ENCODE results near the gene PPP1R9A. TPM values are rescaled to one million over a fixed set of nuclear protein-coding genes. Genes with fewer than 3 reads are reported as not detected.

Gene PPP1R9A
- total and polyA plus RNA-seq, 4 donors, result 2.2 to 59.1 (median 14.6) TPM

GRCh38 chr7:94922457-94922856 is 15.1 kb downstream of the PPP1R9A start:
- H3K27ac ChIP-seq (ENCODE audit: low read depth in 1 of 2, low read length in 1 of 2), result no peak overlapping the region
- DNase-seq (no peak), ATAC-seq (ENCODE audit: insufficient read depth, low FRiP score) (no peak)
- no peaks in the 10 kb centered on the region for H3K36me3 ChIP-seq (ENCODE audit: control insufficient read depth in 4 of 4, insufficient read depth in 4 of 4, low read length in 4 of 4)
- H3K9ac ChIP-seq (ENCODE audit: insufficient read depth in 1 of 2, low read length in 2 of 2), result no peak overlapping the region
- no peaks in the 10 kb centered on the region for H3K27me3 ChIP-seq (ENCODE audit: control insufficient read depth in 3 of 3, insufficient read depth in 3 of 3, low read length in 2 of 3)
- 91 to 93% methylated on average over 1 of the region's 1 CpG for WGBS, 2 donors
- TF ChIP-seq CTCF (IDR thresholded peaks at IDR 0.05; ENCODE audit: control extremely low read depth, extremely low read depth), result no peak
- no peaks in the 10 kb centered on the region for H3K9me3 ChIP-seq (ENCODE audit: control insufficient read depth in 4 of 4, insufficient read depth in 3 of 4, low read length in 3 of 4)
- H3K4me3 ChIP-seq, result no peak overlapping the region
- H3K4me1 ChIP-seq (ENCODE audit: control insufficient read depth in 5 of 5, insufficient read depth in 5 of 5, low read length in 5 of 5), result no peaks in the 10 kb centered on the region

GRCh38 chr7:94923412-94923811 is 16.0 kb downstream of the PPP1R9A start:
- H3K27ac ChIP-seq (ENCODE audit: low read depth in 1 of 2, low read length in 1 of 2), result no peak overlapping the region
- H3K27me3 ChIP-seq (ENCODE audit: control insufficient read depth in 3 of 3, insufficient read depth in 3 of 3, low read length in 2 of 3), result no peaks in the 10 kb centered on the region
- H3K9ac ChIP-seq (ENCODE audit: insufficient read depth in 1 of 2, low read length in 2 of 2), result no peak overlapping the region
- H3K9me3 ChIP-seq (ENCODE audit: control insufficient read depth in 4 of 4, insufficient read depth in 3 of 4, low read length in 3 of 4), result no peaks in the 10 kb centered on the region
- DNase-seq (no peak), ATAC-seq (ENCODE audit: insufficient read depth, low FRiP score) (no peak)
- no peak overlapping the region for H3K4me3 ChIP-seq
- H3K36me3 ChIP-seq (ENCODE audit: control insufficient read depth in 4 of 4, insufficient read depth in 4 of 4, low read length in 4 of 4), result no peaks in the 10 kb centered on the region
- no peak for TF ChIP-seq CTCF (IDR thresholded peaks at IDR 0.05; ENCODE audit: control extremely low read depth, extremely low read depth)
- H3K4me1 ChIP-seq (ENCODE audit: control insufficient read depth in 5 of 5, insufficient read depth in 5 of 5, low read length in 5 of 5), result no peaks in the 10 kb centered on the region

- no peak for DNase-seq
- Histone ChIP-seq H3K27me3 (ENCODE audit: control insufficient read depth in 3 of 3, insufficient read depth in 3 of 3, low read length in 2 of 3) (no peaks in the 10 kb centered on the region), H3K27ac (ENCODE audit: low read depth in 1 of 2, low read length in 1 of 2) (no peak overlapping the region), H3K4me1 (ENCODE audit: control insufficient read depth in 5 of 5, insufficient read depth in 5 of 5, low read length in 5 of 5) (no peaks in the 10 kb centered on the region), H3K9me3 (ENCODE audit: control insufficient read depth in 4 of 4, insufficient read depth in 3 of 4, low read length in 3 of 4) (no peaks in the 10 kb centered on the region), H3K4me3 (no peak overlapping the region), H3K9ac (ENCODE audit: insufficient read depth in 1 of 2, low read length in 2 of 2) (no peak overlapping the region), H3K36me3 (ENCODE audit: control insufficient read depth in 4 of 4, insufficient read depth in 4 of 4, low read length in 4 of 4) (no peaks in the 10 kb centered on the region)
- ATAC-seq (ENCODE audit: insufficient read depth, low FRiP score), result no peak
- TF ChIP-seq CTCF (IDR thresholded peaks at IDR 0.05; ENCODE audit: control extremely low read depth, extremely low read depth), result no peak
These were observed 20.8 kb downstream of the PPP1R9A start for GRCh38 chr7:94928168-94928707.

Data from lung (tissue), 12 donors.